Frontal cortex (tissue), 4 donors: ENCODE measurements around the gene TEDC2. TPM values are rescaled to one million over a fixed set of nuclear protein-coding genes. Genes with fewer than 3 reads are reported as not detected.
"Not testable (repeated sequence)": the region's sequence is repeated elsewhere in the genome, so short reads cannot be mapped to it uniquely, and the experiment has no call there.

Experiments
- DNase-seq, 2 donors: peaks; one replicate each; pipeline ENCODE4 v3.0.0; 2012; ENCODE audit warnings: low spot score in 2 of 2
- FAIRE-seq: peaks from 2 replicates; lab custom pipeline; 2012; peaks lifted over from hg19 to GRCh38; lab: Jason Lieb, UNC
- total RNA-seq: library from RNA; depleted of rRNA; stranded (reverse); fragments of >200 nt; gene quantifications from one replicate; pipeline ENCODE4 v1.2.3, GENCODE V29; 2014
- donor health status: control.
- donor health status: control.
- donor health status: control.

Gene TEDC2, protein sequence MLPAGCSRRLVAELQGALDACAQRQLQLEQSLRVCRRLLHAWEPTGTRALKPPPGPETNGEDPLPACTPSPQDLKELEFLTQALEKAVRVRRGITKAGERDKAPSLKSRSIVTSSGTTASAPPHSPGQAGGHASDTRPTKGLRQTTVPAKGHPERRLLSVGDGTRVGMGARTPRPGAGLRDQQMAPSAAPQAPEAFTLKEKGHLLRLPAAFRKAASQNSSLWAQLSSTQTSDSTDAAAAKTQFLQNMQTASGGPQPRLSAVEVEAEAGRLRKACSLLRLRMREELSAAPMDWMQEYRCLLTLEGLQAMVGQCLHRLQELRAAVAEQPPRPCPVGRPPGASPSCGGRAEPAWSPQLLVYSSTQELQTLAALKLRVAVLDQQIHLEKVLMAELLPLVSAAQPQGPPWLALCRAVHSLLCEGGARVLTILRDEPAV
- 7.7 TPM for total RNA-seq

DNA sequence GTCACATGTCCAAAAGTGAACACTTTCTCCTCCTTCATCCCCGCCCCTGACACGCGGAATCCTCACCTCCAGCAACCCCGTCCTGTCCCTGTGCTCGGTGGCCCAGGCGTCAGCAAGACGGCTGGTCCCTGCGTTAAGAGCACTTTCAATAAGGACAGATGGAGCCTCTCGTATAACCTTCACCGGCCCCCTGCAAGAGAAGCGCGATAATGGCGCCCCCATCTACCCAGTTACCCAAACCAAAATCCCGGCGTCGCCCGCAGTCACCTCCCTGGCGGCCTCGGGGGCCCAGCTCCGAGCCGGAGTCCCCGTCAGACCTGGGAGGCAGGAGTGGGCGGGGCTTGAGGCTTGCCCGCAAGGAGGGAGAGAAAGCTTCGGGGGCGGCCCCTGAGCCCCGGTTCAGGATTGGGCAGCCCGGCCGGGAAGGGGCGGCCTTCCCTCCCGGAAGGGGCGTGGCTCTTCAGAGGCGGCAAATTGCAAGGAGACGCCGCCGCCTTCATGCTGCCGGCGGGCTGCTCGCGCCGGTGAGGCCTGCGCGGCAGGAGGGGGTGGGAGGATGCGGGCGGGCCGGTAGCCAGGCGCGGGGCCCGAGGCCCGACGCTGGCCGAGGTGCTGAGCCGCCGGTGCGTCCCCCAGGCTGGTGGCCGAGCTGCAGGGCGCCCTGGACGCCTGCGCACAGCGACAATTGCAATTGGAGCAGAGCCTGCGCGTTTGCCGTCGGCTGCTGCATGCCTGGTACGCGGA lies at the start of gene TEDC2:
TEDC2 (plus strand) TSS at position 463 of the 744 bp plus-strand sequence; CDS start at position 499, 36 bp downstream.
- peak; percentile 47 for FAIRE-seq
- peak; percentile 98 to 100 for DNase-seq

- DNase-seq, result no peak
- FAIRE-seq, result no peak
Measured at GRCh38 chr16:2415085-2415484, 44.8 kb upstream of the TEDC2 start.

DNA sequence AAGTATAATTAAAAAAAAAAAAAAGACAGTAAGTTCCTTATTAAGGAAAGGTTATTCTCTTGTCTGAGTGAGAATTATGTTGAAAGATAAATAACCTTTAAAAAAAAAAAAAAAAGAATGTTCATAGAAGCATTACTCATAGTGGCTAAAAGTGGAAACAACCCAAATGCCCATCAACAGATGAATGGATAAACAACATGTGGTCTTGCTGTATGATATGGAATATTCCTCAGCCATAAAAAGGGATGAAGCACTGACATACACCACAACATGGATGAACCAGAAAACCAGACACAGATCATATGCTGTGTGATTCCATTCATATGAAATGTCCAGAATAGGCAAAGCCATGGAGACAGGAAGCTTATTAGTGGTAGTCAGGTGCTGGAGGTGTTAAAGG lies 39.9 kb upstream of the TEDC2 start:
- DNase-seq, result no peak
- no peak for FAIRE-seq

- FAIRE-seq (no peak), DNase-seq (no peak)
Measured at GRCh38 chr16:2422123-2422867, 37.6 kb upstream of the TEDC2 start.

DNA sequence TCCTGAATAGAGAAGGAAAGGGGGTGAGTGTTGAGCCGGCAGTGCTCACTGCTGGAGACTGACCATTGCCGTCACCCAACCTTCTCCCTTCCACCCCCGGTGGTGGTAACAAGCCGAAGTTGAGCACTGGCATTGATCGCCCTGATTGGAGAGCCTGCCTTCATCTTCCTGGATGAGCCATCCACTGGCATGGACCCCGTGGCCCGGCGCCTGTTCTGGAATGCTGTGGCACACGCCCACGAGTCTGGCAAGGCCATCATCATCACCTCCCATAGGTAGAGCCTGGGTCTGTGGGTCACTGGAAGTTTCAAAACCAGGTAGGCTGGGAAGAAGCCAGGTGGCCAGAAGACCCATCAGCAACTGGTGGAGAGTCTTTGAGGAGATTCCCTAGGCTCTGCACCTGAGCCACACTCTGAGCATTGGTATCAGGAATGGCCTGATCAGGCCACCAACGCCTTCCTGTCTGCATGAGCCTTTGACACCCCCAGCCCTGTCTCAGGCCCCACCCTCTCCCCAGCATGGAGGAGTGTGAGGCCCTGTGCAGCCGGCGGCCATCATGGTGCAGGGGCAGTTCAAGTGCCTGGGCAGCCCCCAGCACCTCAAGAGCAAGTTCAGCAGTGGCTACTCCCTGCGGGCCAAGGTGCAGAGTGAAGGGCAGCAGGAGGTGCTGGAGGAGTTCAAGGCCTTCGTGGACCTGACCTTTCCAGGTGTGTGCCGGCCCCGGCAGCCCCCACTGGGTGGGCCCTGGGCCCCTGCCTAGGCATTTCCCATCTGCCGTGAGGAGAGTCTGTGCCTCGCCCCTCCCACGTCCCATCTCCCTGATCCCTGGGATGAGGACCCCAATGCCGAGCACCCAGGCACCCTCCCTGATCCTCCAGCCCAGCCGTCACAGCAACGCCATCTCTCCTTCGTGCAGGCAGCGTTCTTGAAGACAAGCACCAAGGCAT lies 35.6 kb upstream of the TEDC2 start:
- FAIRE-seq (no peak), DNase-seq (no peak)

- DNase-seq (no peak), FAIRE-seq (no peak)
Measured at GRCh38 chr16:2425008-2425518, 34.8 kb upstream of the TEDC2 start.

DNA sequence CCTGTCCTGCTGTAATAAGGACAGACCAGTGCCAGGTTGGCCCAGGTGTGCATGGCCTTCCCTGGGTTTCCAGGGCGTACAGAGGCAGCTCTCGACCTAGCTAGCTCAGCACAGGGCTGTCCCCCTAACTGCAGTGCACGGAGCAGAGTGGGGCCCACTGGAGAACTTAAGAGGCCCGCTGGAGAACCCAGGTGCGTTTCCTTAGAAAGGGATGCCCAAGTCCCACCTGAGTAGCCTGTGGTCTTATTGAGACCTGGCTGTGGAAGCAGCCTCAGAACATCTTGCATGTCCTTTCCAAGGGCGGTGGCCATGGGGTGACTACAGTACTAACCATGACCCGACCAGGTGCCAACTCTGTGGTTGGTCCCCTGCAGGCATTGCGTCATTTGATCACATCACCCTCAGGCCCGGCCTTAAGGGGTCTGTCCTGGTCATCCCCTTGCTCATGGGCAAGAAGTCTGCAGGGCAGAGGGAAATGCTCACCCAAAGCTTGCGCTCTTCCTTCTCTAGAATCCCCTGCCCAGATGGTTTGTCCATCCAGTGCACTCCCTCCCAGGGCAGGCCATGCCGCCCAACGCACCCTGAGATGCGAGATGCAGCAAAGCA lies 34.0 kb upstream of the TEDC2 start:
- FAIRE-seq (no peak), DNase-seq (no peak)

DNA sequence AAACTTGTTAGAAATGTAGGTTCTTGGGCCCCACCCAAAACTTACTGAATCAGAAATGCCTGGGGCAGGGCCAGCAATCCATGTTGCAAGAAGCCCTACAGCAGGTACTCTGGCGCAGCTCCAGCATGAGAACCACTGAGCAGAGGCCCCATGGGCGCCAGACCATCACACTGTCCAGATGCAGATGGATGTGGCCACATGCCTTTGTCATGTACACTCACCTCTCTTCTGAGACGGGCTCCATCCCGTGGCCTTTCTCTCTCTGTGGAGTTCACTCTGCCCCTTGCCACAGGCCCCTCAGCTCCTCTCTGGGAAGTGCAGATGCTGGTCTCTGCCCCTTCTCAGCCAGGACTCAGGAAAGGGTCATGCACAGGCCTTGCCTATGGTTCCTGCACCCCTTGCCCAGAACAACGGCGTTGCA lies 33.0 kb upstream of the TEDC2 start:
- FAIRE-seq, result no peak
- no peak for DNase-seq

GRCh38 chr16:2427526-2427925 lies 32.4 kb upstream of the TEDC2 start:
- no peak for FAIRE-seq
- DNase-seq, result no peak

DNA sequence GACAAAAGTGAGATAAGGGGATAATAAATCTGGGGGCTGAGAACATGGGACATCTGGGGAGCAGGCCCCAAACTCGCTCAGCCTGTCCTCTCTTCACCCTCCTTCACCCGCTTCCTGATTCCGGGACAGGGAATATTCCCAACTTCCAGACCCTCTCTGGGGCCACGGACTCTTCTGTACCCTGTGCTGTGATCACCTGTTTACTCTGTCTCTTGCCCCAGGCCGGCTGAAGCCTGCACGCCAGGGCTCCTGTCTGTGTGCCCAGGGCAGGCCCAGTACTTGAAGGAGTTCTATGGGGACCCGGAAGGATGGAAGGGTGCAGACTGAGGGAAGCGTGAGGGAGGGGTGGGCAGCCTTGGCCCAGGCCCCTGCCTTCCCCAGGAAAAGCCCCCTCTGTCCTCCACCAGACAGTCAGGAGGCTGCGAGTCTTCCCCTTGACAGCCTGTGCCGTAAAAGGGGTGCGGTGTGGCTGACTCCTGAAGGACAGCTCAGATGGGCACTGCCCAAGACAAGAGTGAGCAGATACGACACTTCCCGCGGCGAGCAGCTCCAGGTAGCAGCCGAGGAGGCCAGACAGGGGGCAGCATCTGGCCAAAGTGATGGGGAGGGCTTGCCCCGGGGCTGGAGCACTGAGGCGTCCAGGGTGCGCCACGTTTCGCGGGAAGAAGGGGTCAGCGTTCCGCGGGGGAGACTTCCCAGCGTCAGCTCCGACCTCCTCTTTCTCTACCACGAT lies 31.7 kb upstream of the TEDC2 start:
- DNase-seq (no peak), FAIRE-seq (no peak)

- DNase-seq, result no peak
- no peak for FAIRE-seq
Measured at GRCh38 chr16:2428784-2429033, 31.2 kb upstream of the TEDC2 start.

DNA sequence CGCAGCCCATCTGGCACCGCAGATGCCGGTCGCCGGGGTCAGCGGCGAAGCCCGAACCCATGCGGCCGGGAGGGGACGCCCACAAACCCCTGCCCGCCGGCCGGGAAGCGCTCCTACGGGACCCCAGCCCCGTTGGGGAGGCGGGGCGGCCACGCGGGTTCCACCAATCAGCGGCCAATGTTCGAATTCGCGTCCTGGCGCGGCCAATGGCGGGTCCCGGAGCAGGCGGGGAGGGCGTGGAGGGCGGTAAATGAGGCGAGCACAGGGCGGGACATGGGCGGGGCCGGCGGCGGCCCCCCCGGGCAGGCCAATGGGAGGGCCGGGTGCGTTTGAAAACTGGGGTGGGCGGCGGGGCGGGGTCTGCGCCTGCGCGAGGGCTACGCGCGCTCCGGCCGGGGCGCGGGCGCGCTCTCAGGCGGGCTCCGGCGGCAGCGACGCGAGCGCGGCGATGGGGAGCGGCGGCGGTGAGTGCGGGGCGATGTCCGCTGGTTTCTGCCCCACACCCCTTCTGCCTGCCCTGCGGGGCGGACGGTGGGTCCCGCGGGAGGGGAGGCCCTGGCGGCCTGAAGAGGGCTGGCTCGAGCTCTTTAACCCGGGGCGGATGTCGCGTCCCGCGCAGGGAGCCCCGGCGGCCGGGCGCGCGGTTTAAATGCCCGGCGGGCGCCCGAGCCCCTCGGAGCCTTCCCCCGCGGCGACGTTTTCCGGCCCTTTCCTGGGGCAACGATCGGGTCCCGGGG lies 30.7 kb upstream of the TEDC2 start, which contains the start of gene CCNF:
CCNF (plus strand) TSS at position 414 of the 737 bp plus-strand sequence; CDS start at position 449, 35 bp downstream.
- no peak for FAIRE-seq

GRCh38 chr16:2429771-2430663 lies 29.9 kb upstream of the TEDC2 start:
- no peak for FAIRE-seq
- no peak for DNase-seq

More for the DNA sequence above, 30.7 kb upstream of the TEDC2 start, which contains the start of gene CCNF:
- DNase-seq, result peak; percentile 100

GRCh38 chr16:2432286-2432685 lies 27.6 kb upstream of the TEDC2 start:
- FAIRE-seq (no peak), DNase-seq (no peak)

DNA sequence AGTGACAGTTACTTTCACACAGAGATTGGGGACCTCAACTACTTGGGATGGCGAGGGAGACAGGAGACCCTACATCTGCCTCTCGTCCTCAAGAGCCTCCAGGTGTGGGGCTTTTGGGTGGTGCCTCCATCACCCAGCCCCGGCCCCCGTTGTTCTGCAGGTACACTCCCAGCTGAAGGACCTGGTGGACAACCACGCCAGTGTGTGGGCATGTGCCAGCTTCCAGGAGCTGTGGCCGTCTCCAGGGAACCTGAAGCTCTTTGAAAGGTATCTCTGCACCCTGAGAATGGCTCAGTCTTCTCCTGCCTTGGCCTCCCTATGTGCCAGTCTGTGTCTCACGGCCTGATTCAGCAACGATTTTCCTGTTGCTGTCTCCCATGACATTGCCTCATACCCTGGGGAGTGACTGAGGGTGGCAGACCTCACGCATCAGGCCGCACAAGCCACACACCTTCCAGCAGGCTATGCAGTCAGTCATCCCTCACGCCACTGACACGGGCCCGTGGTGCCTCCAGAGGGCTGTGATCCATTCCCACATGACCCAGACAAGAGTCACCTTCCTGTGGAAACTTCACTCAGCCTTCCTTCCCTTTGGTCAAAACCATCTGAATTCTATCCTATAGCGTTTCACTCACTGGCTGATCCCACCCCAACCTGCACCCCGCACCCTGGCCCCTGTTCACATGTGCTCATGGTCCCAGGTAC lies 27.0 kb upstream of the TEDC2 start:
- FAIRE-seq (no peak), DNase-seq (no peak)

DNA sequence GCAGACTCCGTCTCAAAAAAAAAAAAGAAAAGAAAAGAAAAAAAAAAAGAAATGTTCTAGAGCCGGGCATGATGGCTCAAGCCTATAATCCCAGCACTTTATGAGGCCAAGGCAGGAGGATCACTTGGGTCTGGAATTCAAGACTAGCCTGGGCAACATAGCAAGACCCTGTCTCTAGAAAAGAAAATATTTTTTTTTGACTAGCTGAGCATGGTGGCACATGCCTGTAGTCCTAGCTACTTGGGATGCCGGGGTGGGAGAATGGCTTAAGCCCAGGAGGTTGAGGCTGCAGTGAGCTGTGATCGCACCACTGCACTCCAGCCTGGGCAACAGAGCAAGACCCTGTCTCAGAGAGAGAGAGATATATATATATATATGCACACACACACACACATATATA lies 24.7 kb upstream of the TEDC2 start:
- FAIRE-seq, DNase-seq: not testable (repeated sequence)
